Spleen (tissue), 11 donors: ENCODE results near the gene KIAA1614. TPM values are rescaled to one million over a fixed set of nuclear protein-coding genes. Genes with fewer than 3 reads are reported as not detected.

ENCODE experiments used
- DNase-seq: peaks from one replicate; pipeline ENCODE4 v3.0.0-alpha.2; 2020
- H3K27ac ChIP-seq, 8 donors: fragments of 200-600 bp; sonication (generic) in 7 of 8; 1 replicate in 4 of 8; 2 replicates in 4 of 8; pipeline versions ENCODE4 v1.5.0 to v1.8.0; 2016 to 2021; ENCODE audit warnings: inconsistent platforms in 4 of 8, mild to moderate bottlenecking in 4 of 8, moderate library complexity in 1 of 8
- H3K27me3 ChIP-seq, 7 donors: fragments of 200-600 bp; sonication (generic) in 6 of 7; replicated peaks in 1 of 7; 1 replicate in 4 of 7; 2 replicates in 3 of 7; pipeline versions ENCODE4 v1.5.0 to v1.8.0; 2016 to 2021; ENCODE audit warnings: inconsistent platforms in 3 of 7, mild to moderate bottlenecking in 1 of 7
- H3K36me3 ChIP-seq, 6 donors: fragments of 200-600 bp; sonication (generic) in 5 of 6; 1 replicate in 4 of 6; 2 replicates in 2 of 6; pipeline versions ENCODE4 v1.5.0 to v1.8.0; 2016 to 2021; ENCODE audit warnings: inconsistent platforms in 2 of 6
- H3K4me1 ChIP-seq, 6 donors: fragments of 200-600 bp; sonication (generic) in 5 of 6; 1 replicate in 3 of 6; 2 replicates in 3 of 6; pipeline versions ENCODE4 v1.5.0 to v1.8.0; 2016 to 2021; ENCODE audit warnings: inconsistent platforms in 3 of 6
- H3K4me3 ChIP-seq, 8 donors: fragments of 200-600 bp; sonication (generic) in 7 of 8; 1 replicate in 4 of 8; 2 replicates in 4 of 8; pipeline versions ENCODE4 v1.5.0 to v1.8.0; 2016 to 2021; ENCODE audit warnings: inconsistent platforms in 4 of 8, mild to moderate bottlenecking in 4 of 8, moderate library complexity in 2 of 8
- H3K9me3 ChIP-seq, 8 donors: fragments of 200-600 bp; sonication (generic) in 7 of 8; 1 replicate in 4 of 8; 2 replicates in 4 of 8; pipeline versions ENCODE4 v1.5.0 to v1.8.0; 2016 to 2021; ENCODE audit warnings: inconsistent platforms in 4 of 8
- POLR2A ChIP-seq, 3 donors: fragments of 450-650 bp; IDR thresholded peaks; one replicate each; pipeline ENCODE4 v1.5.1; 2017; ENCODE audit warnings: antibody characterized with exemption in 3 of 3, mild to moderate bottlenecking in 1 of 3
- POLR2AphosphoS5 ChIP-seq, 3 donors: sonication (generic); formaldehyde crosslinking; IDR thresholded peaks; one replicate each; pipeline ENCODE4 v1.5.1; 2017; ENCODE audit warnings: antibody characterized with exemption in 3 of 3
- WGBS, 5 donors: extraction: QIAGEN DNeasy Blood & Tissue Kit in 3 of 5; methylation state at CpG; one replicate each; pipeline versions ENCODE4 v1.1.5 to v1.1.7; 2013 to 2018; 5-methylcytosine and 5-hydroxymethylcytosine counted together
- intact Hi-C: fragments of 100-400 bp; cut with DNase I; formaldehyde crosslinking; loops from one replicate; pipeline ENCODE4 v1.15.0; 2023; ENCODE audit warnings: low total_unique reads
- polyA plus RNA-seq, 3 donors: library from polyadenylated mRNA; stranded (reverse); fragments of 200-250 nt; gene quantifications; one replicate each; pipeline ENCODE4 v1.2.1, GENCODE V29; 2013
- total RNA-seq, 7 donors: library from RNA; depleted of rRNA in 3 of 7; stranded (reverse); fragments of >200 nt in 3 of 7; fragmentation: NEBNext Ultra II Directional in 4 of 7; extraction: Animal tissue kit (Norgen Biotek cat#: 25700) in 4 of 7; gene quantifications; one replicate each; pipeline versions ENCODE4 v1.1.0 to v1.2.1, GENCODE V29; 2016 to 2021
- TF ChIP-seq, protein P1 (sequence below), 11 experiments: fragments of 200-600 bp in 7 of 11; fragments of 450-650 bp in 4 of 11; sonication (generic) in 4 of 11; IDR thresholded peaks in 8 of 11; conservative IDR thresholded peaks in 3 of 11; 1 replicate in 7 of 11; 2 replicates in 4 of 11; pipeline versions ENCODE4 v1.4.0 to v1.8.0; 2016 to 2021; ENCODE audit warnings: antibody characterized with exemption in 11 of 11, inconsistent platforms in 4 of 11, mild to moderate bottlenecking in 1 of 11
- donor health status: healthy with polysubstance abuse.
- donor health status: DM: no; HTN: no; CAD: no; lungs with moderate emphysema.
- donor health status: DM: no; HTN: no; CAD: no.
- donor health status: Bipolar disorder and iron deficiency.
- donor health status: healthy.
- donor health status: DM: no; HTN: no; CAD: no.
- donor health status: DM: yes; HTN: yes; CAD: no.

The KIAA1614 gene
- total and polyA plus RNA-seq, 10 donors = 0.50 to 7.4 (median 3.0) TPM

DNA sequence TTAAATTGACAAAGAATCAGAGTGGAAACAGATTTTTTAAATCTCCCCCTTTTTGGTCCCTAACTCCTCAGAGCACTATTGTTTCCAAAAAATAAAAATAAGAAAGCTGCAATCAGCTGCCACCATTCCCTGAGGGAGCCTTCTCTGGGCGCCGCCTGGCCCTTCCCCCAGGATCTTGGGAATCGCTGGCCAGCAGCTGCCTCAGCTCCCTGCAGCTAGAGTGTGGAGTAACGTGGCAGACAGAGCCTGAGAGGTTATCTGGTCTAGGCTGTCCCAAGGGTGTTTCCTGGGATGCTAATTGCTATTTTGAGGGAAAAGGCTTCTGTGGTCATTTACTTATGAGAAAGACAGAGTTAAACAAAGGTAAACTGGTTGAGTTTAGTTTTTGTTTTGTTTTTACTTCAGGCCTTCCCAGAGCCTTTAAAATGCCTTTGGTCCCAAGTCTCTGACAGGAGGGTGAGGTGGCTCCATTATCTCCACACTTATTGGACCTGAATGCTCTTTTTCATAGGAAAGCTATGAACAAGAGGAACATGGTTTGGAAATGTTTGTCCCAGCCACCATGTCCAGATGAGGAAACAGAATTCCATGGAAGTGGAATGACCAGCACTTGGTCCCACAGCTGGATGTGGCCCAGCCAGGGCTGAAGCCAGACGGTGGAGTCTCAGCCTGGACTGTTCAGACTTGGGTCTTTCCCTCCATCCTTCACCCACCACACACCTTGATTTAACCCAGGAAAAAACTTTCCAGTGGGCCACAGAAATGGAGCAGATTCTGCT lies 14.1 kb upstream of the KIAA1614 start:
- Histone ChIP-seq H3K4me1 (peaks cover 0 to 4% (median 0%) of the 10 kb centered on the region in 6 donors), H3K36me3 (peaks cover 0 to 7% (median 0%) of the 10 kb centered on the region in 6 donors), H3K27ac (no peak overlapping the region), H3K27me3 (no peaks in the 10 kb centered on the region), H3K9me3 (no peaks in the 10 kb centered on the region), H3K4me3 (no peak overlapping the region)
- DNase-seq = no peak
- TF ChIP-seq POLR2A (IDR thresholded peaks at IDR 0.05) = no peak
- no peak for TF ChIP-seq POLR2AphosphoS5 (IDR thresholded peaks at IDR 0.05)
- TF ChIP-seq, protein P1, sequence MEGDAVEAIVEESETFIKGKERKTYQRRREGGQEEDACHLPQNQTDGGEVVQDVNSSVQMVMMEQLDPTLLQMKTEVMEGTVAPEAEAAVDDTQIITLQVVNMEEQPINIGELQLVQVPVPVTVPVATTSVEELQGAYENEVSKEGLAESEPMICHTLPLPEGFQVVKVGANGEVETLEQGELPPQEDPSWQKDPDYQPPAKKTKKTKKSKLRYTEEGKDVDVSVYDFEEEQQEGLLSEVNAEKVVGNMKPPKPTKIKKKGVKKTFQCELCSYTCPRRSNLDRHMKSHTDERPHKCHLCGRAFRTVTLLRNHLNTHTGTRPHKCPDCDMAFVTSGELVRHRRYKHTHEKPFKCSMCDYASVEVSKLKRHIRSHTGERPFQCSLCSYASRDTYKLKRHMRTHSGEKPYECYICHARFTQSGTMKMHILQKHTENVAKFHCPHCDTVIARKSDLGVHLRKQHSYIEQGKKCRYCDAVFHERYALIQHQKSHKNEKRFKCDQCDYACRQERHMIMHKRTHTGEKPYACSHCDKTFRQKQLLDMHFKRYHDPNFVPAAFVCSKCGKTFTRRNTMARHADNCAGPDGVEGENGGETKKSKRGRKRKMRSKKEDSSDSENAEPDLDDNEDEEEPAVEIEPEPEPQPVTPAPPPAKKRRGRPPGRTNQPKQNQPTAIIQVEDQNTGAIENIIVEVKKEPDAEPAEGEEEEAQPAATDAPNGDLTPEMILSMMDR (IDR thresholded peaks at IDR 0.05 in 8 of 11, conservative IDR thresholded peaks at IDR 0.05 in 3 of 11) = no peak
- intact Hi-C loops = no loop called here
- WGBS, 5 donors = 70 to 85% (median 75%) methylated on average over 5 of the region's 5 CpGs

DNA sequence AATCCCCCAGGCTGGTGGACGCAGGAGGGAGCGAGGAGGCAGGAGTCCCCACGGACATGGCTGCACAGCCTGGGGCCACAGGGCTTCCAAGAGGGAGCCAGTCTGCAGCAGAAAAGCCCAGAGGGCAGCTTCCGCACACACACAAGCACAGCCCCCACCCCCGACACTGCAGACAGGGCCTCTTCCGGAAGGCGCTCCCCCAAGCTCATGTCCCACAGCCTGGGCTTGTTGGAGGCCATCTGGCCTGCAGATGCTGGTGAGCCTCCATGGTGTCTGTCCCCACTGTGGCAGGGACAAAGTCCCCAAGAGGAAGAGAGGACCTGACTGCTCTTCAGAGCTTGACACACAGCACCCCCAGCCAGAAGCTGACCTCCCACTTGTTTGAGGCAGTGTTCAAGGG lies 13.4 kb upstream of the KIAA1614 start:
- Histone ChIP-seq H3K27me3 (no peaks in the 10 kb centered on the region), H3K4me1 (no peaks in the 10 kb centered on the region), H3K27ac (no peak overlapping the region), H3K9me3 (no peaks in the 10 kb centered on the region), H3K36me3 (peaks cover 0 to 7% (median 0%) of the 10 kb centered on the region in 6 donors), H3K4me3 (no peak overlapping the region)
- DNase-seq = no peak
- TF ChIP-seq POLR2AphosphoS5 (IDR thresholded peaks at IDR 0.05) = no peak
- no peak for TF ChIP-seq POLR2A (IDR thresholded peaks at IDR 0.05)
- TF ChIP-seq, protein P1 (IDR thresholded peaks at IDR 0.05 in 8 of 11, conservative IDR thresholded peaks at IDR 0.05 in 3 of 11) = no peak
- intact Hi-C loops = no loop called here
- 84 to 98% (median 88%) methylated on average over 6 to 7 of the region's 7 CpGs for WGBS, 5 donors

DNA sequence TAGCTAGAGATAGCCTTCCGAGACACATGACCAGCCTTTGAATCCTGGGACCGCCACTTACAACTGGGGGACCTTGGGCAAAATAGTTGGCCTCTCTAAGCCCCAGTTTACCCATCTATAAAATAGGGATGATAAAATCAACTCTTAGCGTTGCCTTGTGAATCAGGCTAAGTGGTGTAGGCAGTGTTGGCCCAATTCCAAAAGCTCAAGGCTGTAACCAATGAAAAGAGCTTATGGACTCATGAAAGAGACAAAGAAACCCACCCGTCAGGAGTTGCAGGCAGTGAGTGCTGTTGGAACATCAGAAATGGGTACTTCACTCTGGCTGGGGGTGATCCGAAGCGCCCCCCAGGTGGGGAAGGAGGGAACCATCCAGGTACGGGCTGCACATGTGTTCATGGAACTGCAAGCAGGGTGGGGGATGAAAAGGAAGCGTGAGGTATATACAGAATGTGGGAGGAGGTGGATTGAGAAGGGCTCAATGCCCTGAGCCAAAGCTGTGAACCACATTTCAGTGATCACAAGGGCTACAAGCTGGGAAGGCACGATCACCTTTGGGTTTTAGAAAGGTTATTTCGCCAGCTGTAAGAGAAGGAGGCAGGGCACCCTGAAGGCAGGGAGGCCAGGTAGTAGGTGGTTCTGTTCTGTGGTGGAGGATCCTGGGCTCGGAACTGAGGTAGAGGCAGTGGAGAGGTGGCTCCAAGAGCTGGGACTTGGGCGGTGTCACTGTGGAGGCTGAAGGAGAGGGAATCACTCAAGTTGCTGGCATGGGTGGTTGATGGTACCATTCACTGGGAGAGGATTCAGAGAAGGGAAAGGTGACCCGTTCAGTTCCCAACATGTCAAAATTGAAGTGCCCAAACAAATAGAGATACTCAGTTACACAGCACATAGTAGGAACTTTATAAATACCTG lies 11.4 kb upstream of the KIAA1614 start:
- Histone ChIP-seq H3K4me3 (no peak overlapping the region), H3K27ac (no peak overlapping the region), H3K27me3 (no peaks in the 10 kb centered on the region), H3K9me3 (no peaks in the 10 kb centered on the region), H3K36me3 (no peaks in the 10 kb centered on the region), H3K4me1 (no peaks in the 10 kb centered on the region)
- 78 to 92% (median 87%) methylated on average over 13 of the region's 13 CpGs for WGBS, 5 donors
- TF ChIP-seq POLR2AphosphoS5 (IDR thresholded peaks at IDR 0.05) (no peak), POLR2A (IDR thresholded peaks at IDR 0.05) (no peak)
- TF ChIP-seq, protein P1 (IDR thresholded peaks at IDR 0.05 in 8 of 11, conservative IDR thresholded peaks at IDR 0.05 in 3 of 11) = no peak
- intact Hi-C loops = no loop called here
- no peak for DNase-seq

DNA sequence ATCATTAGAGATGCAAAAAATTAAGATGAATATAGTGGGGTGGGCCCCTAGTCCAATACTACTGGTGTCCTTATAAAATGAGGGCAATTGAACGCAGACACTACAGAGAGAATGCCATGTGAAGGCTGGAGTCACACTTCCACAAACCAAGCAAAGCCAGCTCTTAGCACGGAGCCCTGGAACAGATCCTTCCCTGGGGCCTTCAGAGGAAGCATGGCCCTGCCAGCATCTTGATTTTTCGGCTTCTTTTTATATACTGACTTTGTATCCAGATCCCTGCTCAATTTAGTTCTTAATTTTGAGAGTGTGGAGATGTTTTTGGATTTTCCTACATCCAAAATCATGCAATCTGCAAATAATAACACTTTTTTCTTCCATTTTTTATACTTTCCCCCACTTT lies 10.2 kb upstream of the KIAA1614 start:
- intact Hi-C loops = no loop called here
- WGBS, 5 donors = 85 to 93% (median 89%) methylated on average over 3 of the region's 3 CpGs

More for the DNA sequence above, 10.2 kb upstream of the KIAA1614 start:
- no peaks in the 10 kb centered on the region for H3K4me1 ChIP-seq
- H3K27me3 ChIP-seq = no peaks in the 10 kb centered on the region
- TF ChIP-seq POLR2A (IDR thresholded peaks at IDR 0.05) = no peak
- no peak for TF ChIP-seq POLR2AphosphoS5 (IDR thresholded peaks at IDR 0.05)
- TF ChIP-seq, protein P1 (IDR thresholded peaks at IDR 0.05 in 8 of 11, conservative IDR thresholded peaks at IDR 0.05 in 3 of 11) = no peak
- no peaks in the 10 kb centered on the region for H3K36me3 ChIP-seq
- no peak overlapping the region for H3K27ac ChIP-seq
- H3K9me3 ChIP-seq = no peaks in the 10 kb centered on the region
- no peak overlapping the region for H3K4me3 ChIP-seq
- DNase-seq = no peak
